WTC11 (cell line): Measurements from ENCODE around the gene GABRR1. TPM values are rescaled to one million over a fixed set of nuclear protein-coding genes. Genes with fewer than 3 reads are reported as not detected.

Experiments used
- ATAC-seq: fragments of 200-7000 bp; cut with Tn5 transposase; 2 replicates; pipeline ENCODE4 v1.10.0; 2021; ENCODE audit warnings: mild to moderate bottlenecking, moderate library complexity
- CTCF ChIA-PET: fragments of 300-600 bp; sonication (Branson Sonifier 250); formaldehyde crosslinking; loops from one replicate; lab custom pipeline; 2021; ENCODE audit warnings: antibody characterized with exemption; lab: Charles Lee
- POLR2A ChIA-PET: fragments of 350-600 bp; sonication (Branson Sonifier 250); formaldehyde crosslinking; loops from one replicate; lab custom pipeline; 2021; ENCODE audit warnings: antibody characterized with exemption; lab: Charles Lee
- DNase-seq: peaks from one replicate; pipeline ENCODE4 v3.0.0; 2021; ENCODE audit warnings: low spot score
- H3K27ac Mint-ChIP-seq: 2 replicates; pipeline ENCODE4 v1.8.0; 2021; ENCODE audit warnings: mixed read lengths
- H3K27me3 Mint-ChIP-seq: 2 replicates; pipeline ENCODE4 v1.8.0; 2021; ENCODE audit warnings: low read depth, mild to moderate bottlenecking, moderate library complexity, mixed read lengths
- H3K36me3 Mint-ChIP-seq: 2 replicates; pipeline ENCODE4 v1.8.0; 2021; ENCODE audit warnings: mixed read lengths
- H3K4me1 Mint-ChIP-seq: 2 replicates; pipeline ENCODE4 v1.8.0; 2022; ENCODE audit warnings: mixed read lengths
- H3K4me3 Mint-ChIP-seq: 2 replicates; pipeline ENCODE4 v1.8.0; 2021; ENCODE audit warnings: mild to moderate bottlenecking, moderate library complexity, mixed read lengths
- H3K9me3 Mint-ChIP-seq: 2 replicates; pipeline ENCODE4 v1.8.0; 2021; ENCODE audit warnings: mixed read lengths
- AFF4 ChIP-seq: sonication (generic); formaldehyde crosslinking; IDR thresholded peaks from 2 replicates; pipeline ENCODE4 v1.8.1; 2023; ENCODE audit warnings: mild to moderate bottlenecking, missing genetic modification reagents, borderline replicate concordance
- ARID4B ChIP-seq: sonication (generic); formaldehyde crosslinking; IDR thresholded peaks from 2 replicates; pipeline ENCODE4 v1.8.0; 2023; ENCODE audit warnings: missing genetic modification reagents, mild to moderate bottlenecking, borderline replicate concordance
- ATF1 ChIP-seq: sonication (generic); formaldehyde crosslinking; IDR thresholded peaks from 2 replicates; pipeline ENCODE4 v1.8.1; 2023; ENCODE audit warnings: mild to moderate bottlenecking, moderate library complexity, missing genetic modification reagents
- CDX4 ChIP-seq: fragments of 250-450 bp; sonication (Bioruptor Pico); IDR thresholded peaks from 2 replicates; pipeline ENCODE4 v1.9.0; 2021; ENCODE audit warnings: moderate library complexity, mild to moderate bottlenecking, inconsistent platforms, borderline replicate concordance
- ESRRA ChIP-seq: sonication (generic); formaldehyde crosslinking; IDR thresholded peaks from 2 replicates; pipeline ENCODE4 v1.8.1; 2022; ENCODE audit warnings: mild to moderate bottlenecking, missing genetic modification reagents, borderline replicate concordance
- GABPB1 ChIP-seq: sonication (generic); formaldehyde crosslinking; IDR thresholded peaks from 2 replicates; pipeline ENCODE4 v1.8.1; 2023; ENCODE audit warnings: mild to moderate bottlenecking, missing genetic modification reagents
- GTF2I ChIP-seq: fragments of 250-450 bp; sonication (Bioruptor Pico); conservative IDR thresholded peaks from 2 replicates; pipeline ENCODE4 v1.4.0; 2021; ENCODE audit warnings: mild to moderate bottlenecking
- NFATC4 ChIP-seq: fragments of 250-450 bp; sonication (Bioruptor Pico); IDR thresholded peaks from 2 replicates; pipeline ENCODE4 v1.9.0; 2021; ENCODE audit warnings: mild to moderate bottlenecking
- NR2C2 ChIP-seq: sonication (generic); formaldehyde crosslinking; IDR thresholded peaks from 2 replicates; pipeline ENCODE4 v1.8.0; 2022; ENCODE audit warnings: mild to moderate bottlenecking, missing genetic modification reagents
- NR3C1 ChIP-seq: sonication (generic); formaldehyde crosslinking; conservative IDR thresholded peaks from 2 replicates; pipeline ENCODE4 v1.8.1; 2023; ENCODE audit warnings: low read depth, mild to moderate bottlenecking, missing genetic modification reagents
- ZNF423 ChIP-seq: fragments of 250-450 bp; sonication (Bioruptor Pico); IDR thresholded peaks from 2 replicates; pipeline ENCODE4 v2.1.2; 2022; ENCODE audit warnings: mild to moderate bottlenecking, moderate library complexity
- total RNA-seq: library from RNA; stranded (reverse); gene quantifications from 3 replicates; pipeline ENCODE4 v1.2.3, GENCODE V29; 2021
- TF ChIP-seq, protein P1 (sequence below): sonication (generic); formaldehyde crosslinking; IDR thresholded peaks from 2 replicates; pipeline ENCODE4 v1.8.1; 2022; ENCODE audit warnings: missing genetic modification reagents, borderline replicate concordance
- TF ChIP-seq, protein P2 (sequence below): sonication (generic); formaldehyde crosslinking; IDR thresholded peaks from 2 replicates; pipeline ENCODE4 v1.8.1; 2022; ENCODE audit warnings: low read depth, missing genetic modification reagents, borderline replicate concordance

Gene GABRR1
- total RNA-seq, 1 experiment from 2014 or later, result 0.24 TPM

DNA sequence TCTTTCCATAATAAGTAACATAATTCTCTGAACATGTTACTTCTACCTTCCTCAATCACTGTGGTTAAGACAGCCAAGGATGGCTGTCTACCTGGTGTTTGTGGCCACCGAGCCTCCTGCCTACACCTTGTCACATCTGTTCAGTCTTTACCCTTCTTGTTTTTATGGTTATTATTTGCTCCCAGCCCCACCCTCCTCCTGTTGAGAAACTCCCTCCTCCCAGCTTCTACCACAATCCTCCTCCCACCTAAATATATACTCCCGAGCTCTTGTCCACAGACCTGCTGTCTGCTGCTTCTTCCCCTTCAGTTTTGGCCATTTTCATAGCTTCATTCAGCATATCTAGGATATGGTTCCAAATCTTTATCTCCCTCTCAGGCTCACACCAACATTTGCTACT, 35.7 kb upstream of the GABRR1 start (continued):
- no peak for TF ChIP-seq AFF4

DNA sequence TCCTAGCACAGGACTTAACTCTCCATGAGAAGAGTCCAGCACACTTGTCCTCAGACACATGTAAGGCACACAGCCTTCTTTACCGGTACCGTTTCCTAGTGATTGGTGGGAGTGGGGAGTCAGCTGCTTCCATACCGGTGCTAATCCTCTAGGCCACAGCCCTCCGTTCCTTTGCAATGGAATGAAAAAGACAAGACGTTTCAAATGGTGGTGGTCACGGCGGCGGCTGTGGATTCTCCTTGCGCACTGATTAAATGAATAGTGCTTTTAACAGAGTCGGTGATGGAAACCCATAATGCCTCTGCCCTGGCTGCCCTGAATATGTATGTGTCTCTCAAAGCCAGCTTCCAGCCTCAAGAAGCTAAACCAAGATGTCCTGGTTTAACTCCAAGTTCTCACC, 34.8 kb upstream of the GABRR1 start:
- no peak overlapping the region for H3K27ac Mint-ChIP-seq
- no peaks in the 10 kb centered on the region for H3K9me3 Mint-ChIP-seq
- ChIA-PET CTCF (interaction anchor here (2.3 kb wide), 1 partner anchor 60 kb away, joined by 5 read pairs; no protein-coding TSS in a partner anchor), POLR2A (no interaction called here)
- no peak for ATAC-seq
- TF ChIP-seq, protein P1, sequence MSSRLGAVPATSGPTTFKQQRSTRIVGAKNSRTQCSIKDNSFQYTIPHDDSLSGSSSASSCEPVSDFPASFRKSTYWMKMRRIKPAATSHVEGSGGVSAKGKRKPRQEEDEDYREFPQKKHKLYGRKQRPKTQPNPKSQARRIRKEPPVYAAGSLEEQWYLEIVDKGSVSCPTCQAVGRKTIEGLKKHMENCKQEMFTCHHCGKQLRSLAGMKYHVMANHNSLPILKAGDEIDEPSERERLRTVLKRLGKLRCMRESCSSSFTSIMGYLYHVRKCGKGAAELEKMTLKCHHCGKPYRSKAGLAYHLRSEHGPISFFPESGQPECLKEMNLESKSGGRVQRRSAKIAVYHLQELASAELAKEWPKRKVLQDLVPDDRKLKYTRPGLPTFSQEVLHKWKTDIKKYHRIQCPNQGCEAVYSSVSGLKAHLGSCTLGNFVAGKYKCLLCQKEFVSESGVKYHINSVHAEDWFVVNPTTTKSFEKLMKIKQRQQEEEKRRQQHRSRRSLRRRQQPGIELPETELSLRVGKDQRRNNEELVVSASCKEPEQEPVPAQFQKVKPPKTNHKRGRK (CRISPR knock-in tag), result no peak
- TF ChIP-seq ATF1 (CRISPR knock-in tag) (no peak), ARID4B (CRISPR knock-in tag) (no peak), ESRRA (CRISPR knock-in tag) (no peak), NR2C2 (CRISPR knock-in tag) (no peak), NFATC4 (no peak), CDX4 (CRISPR knock-in tag) (no peak), GTF2I (CRISPR knock-in tag) (no peak), GABPB1 (no peak), NR3C1 (CRISPR knock-in tag) (no peak), ZNF423 (CRISPR knock-in tag) (no peak)
- TF ChIP-seq, protein P2, sequence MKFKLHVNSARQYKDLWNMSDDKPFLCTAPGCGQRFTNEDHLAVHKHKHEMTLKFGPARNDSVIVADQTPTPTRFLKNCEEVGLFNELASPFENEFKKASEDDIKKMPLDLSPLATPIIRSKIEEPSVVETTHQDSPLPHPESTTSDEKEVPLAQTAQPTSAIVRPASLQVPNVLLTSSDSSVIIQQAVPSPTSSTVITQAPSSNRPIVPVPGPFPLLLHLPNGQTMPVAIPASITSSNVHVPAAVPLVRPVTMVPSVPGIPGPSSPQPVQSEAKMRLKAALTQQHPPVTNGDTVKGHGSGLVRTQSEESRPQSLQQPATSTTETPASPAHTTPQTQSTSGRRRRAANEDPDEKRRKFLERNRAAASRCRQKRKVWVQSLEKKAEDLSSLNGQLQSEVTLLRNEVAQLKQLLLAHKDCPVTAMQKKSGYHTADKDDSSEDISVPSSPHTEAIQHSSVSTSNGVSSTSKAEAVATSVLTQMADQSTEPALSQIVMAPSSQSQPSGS (CRISPR knock-in tag), result no peak
- H3K4me3 Mint-ChIP-seq, result no peak overlapping the region
- DNase-seq, result no peak
- no peaks in the 10 kb centered on the region; the same call in none of the 2 replicates for H3K27me3 Mint-ChIP-seq
- H3K4me1 Mint-ChIP-seq, result no peaks in the 10 kb centered on the region
- H3K36me3 Mint-ChIP-seq, result no peaks in the 10 kb centered on the region
